GM12878 (cell line): Measurements from ENCODE around the gene DDC. TPM values are rescaled to one million over a fixed set of nuclear protein-coding genes. Genes with fewer than 3 reads are reported as not detected.

Experiments used
- ATAC-seq: fragments of 200-7000 bp; cut with Tn5 transposase; 3 replicates; pipeline ENCODE4 v1.9.1; 2020; ENCODE audit warnings: mild to moderate bottlenecking, moderate library complexity
- BruUV-seq: library from RNA; stranded (reverse); fragments of 400-500 nt; replicated peaks from 2 replicates; lab custom pipeline; 2021; lab: Mats Ljungman, UMichigan
- CTCF ChIA-PET: fragments of 300-600 bp; sonication (Branson Sonifier 250); formaldehyde crosslinking; extraction: SDS; loops from one replicate; lab custom pipeline; 2021; ENCODE audit warnings: inconsistent platforms; lab: Yijun Ruan, JAX
- POLR2A ChIA-PET: fragments of 350-600 bp; formaldehyde crosslinking; extraction: SDS; loops from one replicate; lab custom pipeline; 2021; ENCODE audit warnings: inconsistent platforms; lab: Charles Lee
- RAD21 ChIA-PET: fragments of 300-600 bp; sonication (Branson Sonifier 250); formaldehyde crosslinking; loops from one replicate; lab custom pipeline; 2023; ENCODE audit warnings: antibody characterized with exemption; ENCODE audit not compliant: unreplicated experiment; lab: Charles Lee
- SMC1A ChIA-PET: fragments of 300-600 bp; sonication (Branson Sonifier 250); formaldehyde crosslinking; loops from one replicate; lab custom pipeline; 2023; ENCODE audit not compliant: unreplicated experiment, uncharacterized antibody; lab: Charles Lee
- DNase-seq: peaks from one replicate; pipeline ENCODE4 v3.0.0-alpha.2; 2011; ENCODE audit warnings: low read depth, low spot score
- FAIRE-seq: peaks from 3 replicates; lab custom pipeline; 2011; peaks lifted over from hg19 to GRCh38; lab: Jason Lieb, UNC
- H2AFZ ChIP-seq: 2 replicates; pipeline ENCODE4 v1.6.0; 2011; ENCODE audit warnings: low read depth, low read length, control low read depth; ENCODE audit not compliant: control insufficient read depth
- H3K27ac ChIP-seq: 2 replicates; pipeline ENCODE4 v1.5.1; 2011; ENCODE audit warnings: control low read depth; ENCODE audit not compliant: control insufficient read depth, insufficient read depth
- H3K27me3 ChIP-seq, 2 experiments: replicated peaks in 1 of 2; 2 replicates each; pipeline versions ENCODE4 v1.6.0 to v1.6.1; 2011; ENCODE audit warnings: low read length in 1 of 2; ENCODE audit not compliant: control insufficient read depth in 2 of 2, insufficient read depth in 2 of 2
- H3K36me3 ChIP-seq, 2 experiments: 2 replicates each; pipeline ENCODE4 v1.5.1; 2011; ENCODE audit warnings: low read length in 1 of 2; ENCODE audit not compliant: control insufficient read depth in 2 of 2, insufficient read depth in 2 of 2
- H3K4me1 ChIP-seq: 2 replicates; pipeline ENCODE4 v1.6.1; 2011; ENCODE audit warnings: mild to moderate bottlenecking, low read length, moderate library complexity, mixed read lengths; ENCODE audit not compliant: control insufficient read depth, insufficient read depth
- H3K4me2 ChIP-seq: 2 replicates; pipeline ENCODE4 v1.6.0; 2011; ENCODE audit warnings: control low read depth; ENCODE audit not compliant: control insufficient read depth, insufficient read depth
- H3K4me3 ChIP-seq: fragments of 200-600 bp; sonication (generic); 2 replicates; pipeline ENCODE4 v1.5.1; 2016
- H3K79me2 ChIP-seq: 2 replicates; pipeline ENCODE4 v1.6.0; 2011; ENCODE audit warnings: low read length; ENCODE audit not compliant: control insufficient read depth, insufficient read depth
- H3K9ac ChIP-seq: 2 replicates; pipeline ENCODE4 v1.8.0; 2011; ENCODE audit warnings: low read length, control low read depth, mixed read lengths; ENCODE audit not compliant: control insufficient read depth, insufficient read depth
- H3K9me3 ChIP-seq: replicated peaks from 3 replicates; pipeline ENCODE4 v1.5.1; 2011; ENCODE audit warnings: mild to moderate bottlenecking, low read length; ENCODE audit not compliant: control insufficient read depth, insufficient read depth
- H4K20me1 ChIP-seq: 2 replicates; pipeline ENCODE4 v1.6.0; 2011; ENCODE audit not compliant: control insufficient read depth, insufficient read depth
- ASH2L ChIP-seq: fragments of 300-600, 200-600 bp; sonication (generic); IDR thresholded peaks from 2 replicates; pipeline ENCODE4 v1.6.1; 2017; ENCODE audit warnings: low read depth, mild to moderate bottlenecking, borderline replicate concordance
- BACH1 ChIP-seq: fragments of 450-650 bp; IDR thresholded peaks from 2 replicates; pipeline ENCODE4 v1.6.1; 2017; ENCODE audit warnings: mild to moderate bottlenecking, borderline replicate concordance
- CEBPZ ChIP-seq: fragments of 150-350 bp; IDR thresholded peaks from 2 replicates; pipeline ENCODE4 v1.6.1; 2016; ENCODE audit warnings: low read depth, low read length
- CREM ChIP-seq: IDR thresholded peaks from 2 replicates; pipeline ENCODE4 v1.6.1; 2014; ENCODE audit warnings: antibody characterized with exemption, low read depth
- HSF1 ChIP-seq: fragments of 150-350 bp; IDR thresholded peaks from 2 replicates; pipeline ENCODE4 v1.6.1; 2014; ENCODE audit warnings: mild to moderate bottlenecking, low read depth, low read length
- LARP7 ChIP-seq: fragments of 450-650 bp; IDR thresholded peaks from 2 replicates; pipeline ENCODE4 v1.6.1; 2017; ENCODE audit warnings: mild to moderate bottlenecking
- MEF2A ChIP-seq: IDR thresholded peaks from 2 replicates; pipeline ENCODE4 v1.6.1; 2011; ENCODE audit warnings: low read depth, mild to moderate bottlenecking, low read length, moderate library complexity; ENCODE audit not compliant: insufficient read depth
- NFIC ChIP-seq: IDR thresholded peaks from 2 replicates; pipeline ENCODE4 v1.6.1; 2012; ENCODE audit warnings: low read depth, mild to moderate bottlenecking, inconsistent platforms, low read length, moderate library complexity
- PAX8 ChIP-seq: fragments of 450-650 bp; IDR thresholded peaks from 2 replicates; pipeline ENCODE4 v1.6.1; 2017; ENCODE audit warnings: mild to moderate bottlenecking, moderate library complexity
- RB1 ChIP-seq: fragments of 450-650 bp; formaldehyde crosslinking; IDR thresholded peaks from 2 replicates; pipeline ENCODE4 v1.6.1; 2017; ENCODE audit warnings: mild to moderate bottlenecking, borderline replicate concordance
- STAT3 ChIP-seq: IDR thresholded peaks from 2 replicates; pipeline ENCODE4 v1.6.1; 2011; ENCODE audit warnings: low read depth, low read length, improper control_type of control experiment
- TCF12 ChIP-seq: IDR thresholded peaks from 2 replicates; pipeline ENCODE4 v1.6.1; 2011; ENCODE audit warnings: low read depth, mild to moderate bottlenecking, low read length
- ZNF207 ChIP-seq: fragments of 450-650 bp; IDR thresholded peaks from 2 replicates; pipeline ENCODE4 v1.6.1; 2014; ENCODE audit warnings: antibody characterized with exemption, mild to moderate bottlenecking, borderline replicate concordance
- ZNF274 ChIP-seq: IDR thresholded peaks from one replicate; pipeline ENCODE4 v1.8.0; 2011; ENCODE audit not compliant: insufficient read length, insufficient read depth
- ZNF592 ChIP-seq: fragments of 450-650 bp; IDR thresholded peaks from 2 replicates; pipeline ENCODE4 v1.6.1; 2017; ENCODE audit warnings: mild to moderate bottlenecking, moderate library complexity
- WGBS: methylation state at CpG from one replicate; pipeline ENCODE4 v1.1.6; 2016; ENCODE audit warnings: low lambda C conversion rate; ENCODE audit not compliant: insufficient replicate concordance, insufficient coverage; ENCODE audit errors: missing lambda C conversion rate; 5-methylcytosine and 5-hydroxymethylcytosine counted together
- in situ Hi-C: fragments of 300-500 bp; cut with MboI; formaldehyde crosslinking; loops from 9 replicates; pipeline ENCODE4 v1.14.3; 2018; ENCODE audit warnings: mixed read lengths
- intact Hi-C: fragments of 100-400 bp; cut with micrococcal nuclease; formaldehyde crosslinking; loops from one replicate; pipeline ENCODE4 v1.14.2; 2022; ENCODE audit not compliant: unreplicated experiment
- polyA plus RNA-seq, 11 experiments: library from polyadenylated mRNA; depleted of rRNA in 4 of 11; unstranded in 6 of 11; stranded (reverse) in 5 of 11; fragments of >200 nt; fragmentation: Nextera tagmentation in 4 of 11; fragmentation: Illumina TruSeq in 1 of 11; extraction: Ambion mirVana in 4 of 11; extraction: Trizol in 1 of 11; gene quantifications; 1 replicate in 1 of 11; 2 replicates in 10 of 11; pipeline versions ENCODE4 v1.2.1 to v1.2.3, GENCODE V29; 2011 to 2016; ENCODE audit warnings: inconsistent platforms in 2 of 11, missing spikeins in 2 of 11, low read depth in 1 of 11
- total RNA-seq, 4 experiments: library from RNA; depleted of rRNA in 3 of 4; stranded (reverse); fragments of >200 nt in 3 of 4; fragmentation: Illumina TruSeq in 1 of 4; extraction: Trizol in 1 of 4; gene quantifications; 2 replicates each; pipeline versions ENCODE4 v1.2.1 to v1.2.3, GENCODE V29; 2013 to 2021

The DDC gene
- total and polyA plus RNA-seq, 10 of the 15 experiments (the other 5 are each of a cell fraction or from before 2014, with no cell fraction given): not detected

- TF ChIP-seq MEF2A (no peak), STAT3 (no peak), ZNF274 (no peak)
These were observed 68.0 kb downstream of the DDC start (continued) for GRCh38 chr7:50497068-50497642.

GRCh38 chr7:50496569-50496968, 68.6 kb downstream of the DDC start:
- no peak for FAIRE-seq
- ATAC-seq: no peak
- Histone ChIP-seq H3K27me3 (peaks cover 5 to 6% of the 10 kb centered on the region in 2 experiments; a peak in 3 of 4 replicates), H3K4me3 (no peak overlapping the region), H3K9me3 (no peaks in the 10 kb centered on the region), H3K4me2 (no peak overlapping the region), H3K4me1 (no peaks in the 10 kb centered on the region), H3K27ac (no peak overlapping the region), H4K20me1 (no peaks in the 10 kb centered on the region), H3K36me3 (no peaks in the 10 kb centered on the region), H2AFZ (no peak overlapping the region), H3K79me2 (no peaks in the 10 kb centered on the region), H3K9ac (no peak overlapping the region)
- in situ Hi-C loops (no loop called here), intact Hi-C loops (no loop called here)
- 15% methylated on average over 6 of the region's 6 CpGs for WGBS
- SMC1A ChIA-PET: no interaction called here
- RAD21 ChIA-PET: no interaction called here
- POLR2A ChIA-PET: no interaction called here
- CTCF ChIA-PET: interaction anchor here (1.5 kb wide), 1 partner anchor 403 kb away, joined by 4 read pairs; the partner anchor contains the start of gene ZPBP
- DNase-seq: no peak
- no TSS peak for BruUV-seq
- TF ChIP-seq PAX8 (no peak), TCF12 (no peak), ASH2L (no peak), LARP7 (no peak), CREM (no peak), BACH1 (no peak), ZNF592 (no peak), RB1 (no peak), CEBPZ (no peak), STAT3 (no peak), HSF1 (no peak), NFIC (no peak), ZNF207 (no peak)
